GOT3 (cell line): ENCODE data around the gene BAIAP3.

Experiments
- DNase-seq: peaks from one replicate; lab custom pipeline; 2025; ENCODE audit warnings: mixed read lengths; lab: John Stamatoyannopoulos, UW

BAIAP3 gene

GRCh38 chr16:1366712-1367299 lies 33.4 kb downstream of the BAIAP3 start:
- DNase-seq, result no peak

GRCh38 chr16:1367486-1368174 lies 34.2 kb downstream of the BAIAP3 start:
- DNase-seq, result no peak

DNA sequence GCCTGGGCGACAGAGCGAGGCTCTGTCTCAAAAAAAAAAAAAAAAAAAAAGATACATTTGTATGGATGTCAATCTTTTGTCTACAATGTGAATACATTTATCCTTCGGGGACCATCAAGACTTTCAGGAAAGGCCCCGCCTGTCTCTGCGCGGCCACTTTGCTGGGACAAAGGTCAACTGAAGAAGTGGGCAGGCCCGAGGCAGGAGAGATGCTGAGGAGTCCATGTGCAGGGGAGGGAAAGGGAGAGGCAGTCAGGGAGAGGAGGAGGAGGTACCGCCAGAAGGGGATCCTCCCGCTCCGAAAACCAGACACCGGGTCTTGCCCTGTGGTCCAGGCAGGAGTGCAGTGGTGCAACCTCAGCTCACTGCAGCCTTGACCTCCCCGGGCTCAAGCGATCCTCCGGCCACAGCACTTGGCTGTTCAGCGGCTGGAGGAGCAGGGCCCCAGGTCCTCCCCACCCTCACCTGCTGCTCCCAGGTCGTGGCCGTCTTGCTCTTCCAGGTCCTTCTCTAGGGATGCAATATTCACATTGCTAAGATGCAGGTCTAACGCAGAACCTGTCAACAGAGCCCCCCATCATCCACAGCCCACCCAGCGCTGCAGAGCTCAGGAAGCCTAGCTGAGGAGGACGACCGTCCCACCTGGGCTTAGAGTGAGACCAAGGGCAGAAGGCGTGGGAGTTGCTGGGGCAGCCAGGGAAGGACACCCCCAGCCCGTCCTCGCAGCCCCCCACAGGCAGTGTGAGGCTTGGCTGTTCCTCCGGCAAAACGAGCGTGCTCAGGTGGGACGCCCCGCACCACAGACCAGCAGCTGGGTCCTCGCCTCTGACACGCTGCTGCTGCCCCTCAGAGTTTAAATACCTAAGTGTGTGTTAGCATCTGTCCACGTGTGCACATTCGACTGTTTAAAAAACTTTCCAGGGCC lies 37.9 kb downstream of the BAIAP3 start:
- no peak for DNase-seq

DNA sequence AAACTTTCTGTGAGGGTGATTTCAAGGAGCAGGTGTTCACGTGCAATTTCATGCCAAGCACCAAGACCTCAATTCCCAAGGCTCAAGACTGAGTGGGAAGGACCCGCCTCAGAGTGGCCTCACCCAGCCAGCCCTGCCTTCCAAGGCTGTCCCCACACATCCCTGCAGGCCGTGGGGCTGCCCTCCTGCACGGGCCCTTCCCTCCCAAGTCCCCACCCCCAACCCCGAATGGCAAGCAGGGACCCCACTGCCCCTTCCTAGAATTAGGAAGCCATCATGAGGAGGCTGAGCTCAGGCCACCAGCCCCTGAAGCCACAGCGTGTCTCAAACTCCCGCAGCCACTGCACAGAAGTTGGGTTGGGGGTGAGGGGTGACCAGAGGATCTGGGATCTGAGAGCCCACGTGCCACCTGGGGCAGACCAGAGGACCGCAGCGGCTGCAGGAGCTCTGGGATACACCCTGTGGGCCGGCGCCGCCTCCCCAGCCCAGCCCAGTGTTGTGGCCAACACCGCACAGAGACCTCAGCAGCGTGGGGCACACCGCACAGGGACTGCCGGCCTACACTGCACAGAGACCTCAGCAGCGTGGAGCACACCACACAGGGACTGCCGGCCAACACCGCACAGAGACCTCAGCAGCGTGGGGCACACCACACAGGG lies 39.0 kb downstream of the BAIAP3 start:
- no peak for DNase-seq

GRCh38 chr16:1374418-1375297 lies 41.2 kb downstream of the BAIAP3 start:
- no peak for DNase-seq

- no peak for DNase-seq
These were observed 41.8 kb downstream of the BAIAP3 start for GRCh38 chr16:1375298-1375640.

GRCh38 chr16:1375741-1376410 lies 42.4 kb downstream of the BAIAP3 start:
- no peak for DNase-seq

- DNase-seq, result no peak
These were observed 44.1 kb downstream of the BAIAP3 start for GRCh38 chr16:1377406-1378010.

DNA sequence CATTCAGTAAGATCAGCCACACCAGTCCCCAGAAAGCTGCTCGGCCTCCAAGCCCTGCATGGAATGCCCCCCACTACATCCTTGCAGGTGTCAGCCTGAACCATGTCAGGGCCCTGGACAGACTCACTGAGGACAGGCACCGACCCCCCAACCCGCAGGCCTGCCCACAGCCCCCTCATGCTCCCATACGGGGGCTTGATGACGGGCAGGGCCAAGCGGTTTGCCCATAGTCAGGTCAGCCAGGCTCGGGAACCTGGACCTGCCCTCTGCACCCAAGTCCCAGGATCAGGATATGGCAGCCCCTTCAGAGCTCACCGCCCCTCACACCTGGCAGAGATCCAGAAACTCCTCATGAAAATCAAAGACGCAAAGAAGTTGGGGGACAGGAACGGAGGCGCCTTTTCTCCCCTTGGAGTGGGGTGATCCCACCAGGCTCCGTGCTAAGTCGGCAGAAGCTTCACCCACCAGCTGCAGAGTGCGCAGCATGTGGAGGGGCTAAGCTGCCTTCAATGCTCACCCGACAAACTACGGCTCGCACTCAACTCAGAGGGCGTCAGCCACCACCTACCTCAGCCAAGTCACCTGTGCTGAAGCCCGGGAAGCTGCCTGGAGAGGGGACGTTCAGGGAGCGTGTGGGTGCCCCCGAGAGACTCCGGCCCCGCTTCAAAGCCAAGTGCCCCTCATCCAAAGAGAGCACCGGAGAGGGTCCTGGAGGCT lies 44.8 kb downstream of the BAIAP3 start:
- DNase-seq, result no peak

- peak; percentile 60 for DNase-seq
These were observed 45.4 kb downstream of the BAIAP3 start for GRCh38 chr16:1378804-1379303.

GRCh38 chr16:1379304-1380076 lies 46.0 kb downstream of the BAIAP3 start:
- DNase-seq, result no peak

- no peak for DNase-seq
These were observed 46.8 kb downstream of the BAIAP3 start for GRCh38 chr16:1380195-1380594.

DNA sequence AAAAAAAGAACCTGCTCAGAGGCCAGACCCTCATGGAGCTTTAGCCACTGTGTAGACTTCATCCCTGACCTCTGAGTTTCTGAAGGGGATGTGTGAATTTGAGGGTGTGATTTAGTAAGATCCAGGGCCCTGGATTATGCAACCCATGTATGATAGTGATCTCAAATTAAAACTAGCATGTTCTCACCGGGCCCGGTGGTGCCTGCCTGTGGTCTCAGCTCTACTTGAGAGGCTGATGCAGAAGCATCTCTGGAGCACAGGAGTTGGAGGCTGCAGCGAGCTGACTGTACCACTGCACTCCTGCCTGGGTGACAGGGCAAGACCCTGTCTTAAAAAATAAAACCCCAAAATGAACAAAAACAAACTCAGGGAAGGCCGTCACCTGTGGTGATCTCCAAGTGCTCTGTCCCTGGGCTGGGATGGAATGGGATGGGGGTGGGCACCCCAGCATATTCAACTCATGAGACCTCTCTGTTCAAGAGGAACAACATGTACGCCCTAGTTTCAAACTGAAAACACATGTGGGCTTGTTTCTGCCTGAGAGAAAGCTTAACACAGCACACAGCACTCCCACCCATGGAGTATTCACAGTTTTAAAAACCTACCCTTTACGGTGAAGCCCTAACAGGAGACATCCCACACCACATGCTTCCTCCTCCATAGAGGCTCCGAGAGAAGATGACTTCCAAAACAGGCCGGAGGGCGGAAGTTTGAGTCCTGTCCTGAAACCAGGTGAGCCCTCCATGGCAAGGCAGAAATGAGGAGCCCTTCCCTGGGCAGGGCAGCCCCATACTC lies 48.4 kb downstream of the BAIAP3 start:
- DNase-seq, result no peak

DNA sequence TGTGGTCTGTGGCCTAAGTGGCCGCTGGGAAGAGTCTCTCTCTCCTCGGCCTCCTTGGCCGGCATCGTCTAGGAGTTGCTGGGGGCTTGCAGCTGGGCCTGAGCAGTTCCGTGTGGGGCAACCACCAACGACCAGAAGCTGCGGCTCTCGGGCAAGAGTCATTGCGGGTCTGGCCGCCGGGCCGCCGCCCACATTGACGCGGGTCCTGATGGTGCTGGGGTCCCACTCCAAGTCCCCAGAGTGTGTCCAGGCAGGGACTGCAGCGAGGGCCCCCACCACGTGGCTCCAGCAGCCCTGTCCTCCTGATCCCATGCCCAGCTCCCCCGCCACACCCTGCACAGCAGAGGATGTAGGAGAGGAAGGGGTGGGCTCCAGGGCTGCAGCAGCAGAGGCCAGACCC lies 50.1 kb downstream of the BAIAP3 start:
- DNase-seq, result no peak

GRCh38 chr16:1385232-1385631 lies 51.8 kb downstream of the BAIAP3 start:
- no peak for DNase-seq

DNA sequence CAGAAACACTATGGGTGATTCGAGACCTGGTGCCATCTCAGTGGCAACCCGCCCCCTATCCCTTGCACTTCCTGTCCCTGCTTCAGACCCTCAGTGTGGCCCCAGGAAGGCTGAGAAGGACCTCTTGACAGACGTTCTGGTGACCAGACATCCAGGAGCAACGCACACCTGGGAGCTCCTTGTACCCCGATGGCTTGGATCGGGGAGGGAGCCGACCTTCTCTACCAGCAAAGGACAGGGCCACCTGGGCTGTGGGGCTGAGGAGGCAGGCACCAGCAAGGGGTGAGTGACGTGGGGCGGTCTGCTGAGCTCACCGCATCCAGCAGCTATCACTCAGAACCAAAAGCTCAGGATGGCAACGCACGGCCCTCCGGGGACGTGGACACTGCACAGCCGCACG lies 53.9 kb downstream of the BAIAP3 start:
- DNase-seq, result no peak

GRCh38 chr16:1389762-1390161 lies 56.3 kb downstream of the BAIAP3 start:
- no peak for DNase-seq

DNA sequence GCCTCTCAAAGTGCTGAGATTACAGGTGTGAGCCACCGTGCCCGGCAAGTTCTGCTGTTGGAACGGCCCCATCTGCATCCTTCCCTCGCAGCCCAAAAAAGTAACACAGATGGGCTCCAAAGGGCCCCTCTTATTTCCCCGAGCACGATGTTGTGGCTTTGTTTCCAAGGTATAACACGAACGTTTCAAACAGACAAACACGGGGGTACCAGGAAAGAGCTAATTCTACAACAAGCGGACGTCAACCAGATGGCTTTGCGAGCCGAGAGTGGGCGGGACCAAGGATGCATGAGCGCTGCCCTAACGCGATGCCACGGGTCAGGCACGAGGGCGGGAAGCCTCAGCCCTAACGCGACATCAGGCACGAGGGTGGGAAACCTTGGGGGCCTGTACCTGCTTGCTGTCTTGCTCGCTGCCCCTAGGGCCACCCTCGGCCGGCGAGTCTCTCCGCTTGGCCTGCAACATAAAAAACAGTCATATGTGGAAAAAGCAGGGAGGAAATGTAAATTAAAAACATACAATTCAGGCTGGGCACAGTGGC lies 56.9 kb downstream of the BAIAP3 start:
- no peak for DNase-seq
